Neural progenitor cell (in vitro differentiated cells): ENCODE measurements around the gene SUPT3H. TPM values are rescaled to one million over a fixed set of nuclear protein-coding genes. Genes with fewer than 3 reads are reported as not detected.

Experiments used
- DNase-seq: peaks from one replicate; pipeline ENCODE4 v3.0.0-alpha.2; 2016; ENCODE audit warnings: low spot score
- H2AFZ ChIP-seq: fragments of 200-600 bp; sonication (generic); replicated peaks from 2 replicates; pipeline ENCODE4 v1.6.1; 2016; ENCODE audit warnings: antibody characterized with exemption
- H3F3A ChIP-seq: fragments of 200-600 bp; sonication (generic); 2 replicates; pipeline ENCODE4 v1.6.1; 2016; ENCODE audit warnings: antibody characterized with exemption, low read depth
- H3K27ac ChIP-seq: fragments of 200-600 bp; sonication (generic); 2 replicates; pipeline ENCODE4 v1.5.1; 2016; ENCODE audit warnings: mild to moderate bottlenecking
- H3K27me3 ChIP-seq: fragments of 200-600 bp; sonication (generic); 2 replicates; pipeline ENCODE4 v1.6.1; 2016; ENCODE audit warnings: mild to moderate bottlenecking, moderate library complexity
- H3K36me3 ChIP-seq: fragments of 200-600 bp; sonication (generic); 2 replicates; pipeline ENCODE4 v1.5.1; 2016
- H3K4me1 ChIP-seq: fragments of 200-600 bp; sonication (generic); 2 replicates; pipeline ENCODE4 v1.6.1; 2016; ENCODE audit warnings: mixed run types
- H3K4me2 ChIP-seq: fragments of 200-600 bp; sonication (generic); 2 replicates; pipeline ENCODE4 v1.6.1; 2016
- H3K4me3 ChIP-seq: fragments of 200-600 bp; sonication (generic); 2 replicates; pipeline ENCODE4 v1.5.1; 2016
- H3K79me2 ChIP-seq: fragments of 200-600 bp; sonication (generic); 2 replicates; pipeline ENCODE4 v1.6.1; 2016; ENCODE audit warnings: low read depth
- H3K9ac ChIP-seq: fragments of 200-600 bp; sonication (generic); 2 replicates; pipeline ENCODE4 v1.6.1; 2016
- H3K9me3 ChIP-seq: fragments of 200-600 bp; sonication (generic); 2 replicates; pipeline ENCODE4 v1.5.1; 2016; ENCODE audit warnings: low read depth
- H4K20me1 ChIP-seq: fragments of 200-600 bp; sonication (generic); 2 replicates; pipeline ENCODE4 v1.6.1; 2016; ENCODE audit warnings: low read depth
- H3K27ac Mint-ChIP-seq: 3 replicates; pipeline ENCODE4 v1.8.0; 2021; ENCODE audit warnings: mixed read lengths
- H3K27me3 Mint-ChIP-seq: 2 replicates; pipeline ENCODE4 v1.8.0; 2022; ENCODE audit warnings: low read depth, mild to moderate bottlenecking, inconsistent platforms, moderate library complexity, mixed read lengths; ENCODE audit not compliant: insufficient read depth
- H3K36me3 Mint-ChIP-seq: 3 replicates; pipeline ENCODE4 v1.8.0; 2021; ENCODE audit warnings: mixed read lengths
- H3K4me1 Mint-ChIP-seq: 3 replicates; pipeline ENCODE4 v1.8.0; 2021; ENCODE audit warnings: mixed read lengths
- H3K4me3 Mint-ChIP-seq: 3 replicates; pipeline ENCODE4 v1.8.0; 2021; ENCODE audit warnings: mild to moderate bottlenecking, moderate library complexity, mixed read lengths
- H3K9me3 Mint-ChIP-seq: 3 replicates; pipeline ENCODE4 v1.8.0; 2020; ENCODE audit warnings: mixed read lengths
- CTCF ChIP-seq: fragments of 200-600 bp; sonication (generic); IDR thresholded peaks from 2 replicates; pipeline ENCODE4 v1.5.1; 2017; ENCODE audit warnings: antibody characterized with exemption, mild to moderate bottlenecking
- EZH2 ChIP-seq: fragments of 200-600 bp; sonication (generic); IDR thresholded peaks from 2 replicates; pipeline ENCODE4 v1.6.1; 2017; ENCODE audit warnings: antibody characterized with exemption, mild to moderate bottlenecking, moderate library complexity
- EZH2phosphoT487 ChIP-seq: fragments of 200-600 bp; sonication (generic); IDR thresholded peaks from 2 replicates; pipeline ENCODE4 v1.6.1; 2017; ENCODE audit warnings: antibody characterized with exemption
- total RNA-seq: library from RNA; depleted of rRNA; stranded (reverse); fragments of >200 nt; gene quantifications from 2 replicates; pipeline ENCODE4 v1.2.3, GENCODE V29; 2015; ENCODE audit warnings: low replicate concordance

The SUPT3H gene
- total RNA-seq, 1 donor from 2014 or later = 16.3 TPM

DNA sequence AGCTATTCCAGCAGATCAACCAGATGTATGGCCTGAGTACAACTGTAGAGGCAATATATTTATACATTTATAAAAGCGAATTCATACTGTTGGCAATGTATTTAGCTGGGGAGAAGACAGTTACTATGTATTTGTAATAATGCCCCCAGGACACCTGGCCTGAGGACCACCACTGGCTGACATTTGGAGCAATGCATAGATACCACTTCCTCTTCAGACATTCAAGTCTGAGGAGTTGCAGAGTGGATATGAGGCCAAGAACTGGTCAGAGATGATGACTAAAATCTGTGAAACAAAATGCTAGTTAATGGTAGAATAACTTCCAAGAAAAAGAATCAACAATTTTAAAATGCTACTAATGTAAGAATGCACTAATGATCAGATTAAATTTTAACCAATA is 527.9 kb downstream of the SUPT3H start:
- H3K36me3 ChIP-seq = no peaks in the 10 kb centered on the region
- no peaks in the 10 kb centered on the region for H3K36me3 Mint-ChIP-seq

GRCh38 chr6:44843734-44844133 is 534.0 kb downstream of the SUPT3H start:
- no peak overlapping the region for H2AFZ ChIP-seq
- H3K27me3 Mint-ChIP-seq = no peaks in the 10 kb centered on the region
- no peak overlapping the region for H3K4me3 ChIP-seq
- H3K4me1 ChIP-seq = no peaks in the 10 kb centered on the region
- H3K4me1 Mint-ChIP-seq = peaks cover 3% of the 10 kb centered on the region
- H3K79me2 ChIP-seq = no peaks in the 10 kb centered on the region
- no peaks in the 10 kb centered on the region for H3K36me3 Mint-ChIP-seq
- H3K4me2 ChIP-seq = no peak overlapping the region
- H4K20me1 ChIP-seq = no peaks in the 10 kb centered on the region
- H3K36me3 ChIP-seq = no peaks in the 10 kb centered on the region
- TF ChIP-seq CTCF (no peak), EZH2phosphoT487 (no peak), EZH2 (no peak)
- H3F3A ChIP-seq = no peaks in the 10 kb centered on the region
- no peak overlapping the region for H3K4me3 Mint-ChIP-seq
- H3K9me3 ChIP-seq = no peaks in the 10 kb centered on the region
- no peak for DNase-seq
- no peaks in the 10 kb centered on the region for H3K9me3 Mint-ChIP-seq
- H3K27ac Mint-ChIP-seq = no peak overlapping the region
- no peak overlapping the region for H3K27ac ChIP-seq
- H3K27me3 ChIP-seq = no peaks in the 10 kb centered on the region
- H3K9ac ChIP-seq = no peak overlapping the region

More for the DNA sequence above, 527.9 kb downstream of the SUPT3H start:
- Histone ChIP-seq H4K20me1 (no peaks in the 10 kb centered on the region), H3K27me3 (no peaks in the 10 kb centered on the region), H3K4me1 (no peaks in the 10 kb centered on the region), H3F3A (no peaks in the 10 kb centered on the region), H3K9me3 (no peaks in the 10 kb centered on the region), H3K79me2 (no peaks in the 10 kb centered on the region), H3K4me3 (no peak overlapping the region), H2AFZ (no peak overlapping the region), H3K4me2 (no peak overlapping the region), H3K27ac (no peak overlapping the region), H3K9ac (no peak overlapping the region)
- H3K9me3 Mint-ChIP-seq = no peaks in the 10 kb centered on the region
- H3K4me1 Mint-ChIP-seq = peaks cover 3% of the 10 kb centered on the region
- no peak overlapping the region for H3K4me3 Mint-ChIP-seq
- DNase-seq = no peak
- H3K27ac Mint-ChIP-seq = no peak overlapping the region
- no peak for TF ChIP-seq EZH2
- H3K27me3 Mint-ChIP-seq = no peaks in the 10 kb centered on the region

- Mint-ChIP-seq H3K9me3 (no peaks in the 10 kb centered on the region), H3K27me3 (no peaks in the 10 kb centered on the region), H3K27ac (no peak overlapping the region), H3K4me1 (peaks cover 3% of the 10 kb centered on the region), H3K4me3 (no peak overlapping the region), H3K36me3 (no peaks in the 10 kb centered on the region)
- H3F3A ChIP-seq = no peaks in the 10 kb centered on the region
- H3K9me3 ChIP-seq = no peaks in the 10 kb centered on the region
- H3K9ac ChIP-seq = no peak overlapping the region
- no peaks in the 10 kb centered on the region for H3K36me3 ChIP-seq
- H3K79me2 ChIP-seq = no peaks in the 10 kb centered on the region
- H3K4me1 ChIP-seq = no peaks in the 10 kb centered on the region
- TF ChIP-seq EZH2phosphoT487 = no peak
- TF ChIP-seq CTCF = no peak
- TF ChIP-seq EZH2 = no peak
- H3K4me2 ChIP-seq = no peak overlapping the region
- H4K20me1 ChIP-seq = no peaks in the 10 kb centered on the region
- H2AFZ ChIP-seq = no peak overlapping the region
- no peak for DNase-seq
- no peak overlapping the region for H3K27ac ChIP-seq
- no peak overlapping the region for H3K4me3 ChIP-seq
- H3K27me3 ChIP-seq = no peaks in the 10 kb centered on the region
Observed at GRCh38 chr6:44842616-44843015, 535.1 kb downstream of the SUPT3H start.

GRCh38 chr6:44841829-44842228 is 535.9 kb downstream of the SUPT3H start:
- no peaks in the 10 kb centered on the region for H3F3A ChIP-seq
- H3K27ac Mint-ChIP-seq = no peak overlapping the region

More at GRCh38 chr6:44841829-44842228, 535.9 kb downstream of the SUPT3H start:
- Histone ChIP-seq H3K9me3 (no peaks in the 10 kb centered on the region), H3K4me1 (no peaks in the 10 kb centered on the region), H3K36me3 (no peaks in the 10 kb centered on the region), H3K27me3 (no peaks in the 10 kb centered on the region), H3K4me3 (no peak overlapping the region), H3K27ac (no peak overlapping the region), H3K79me2 (no peaks in the 10 kb centered on the region), H2AFZ (no peak overlapping the region), H4K20me1 (no peaks in the 10 kb centered on the region), H3K9ac (no peak overlapping the region), H3K4me2 (no peak overlapping the region)
- DNase-seq = no peak
- Mint-ChIP-seq H3K36me3 (no peaks in the 10 kb centered on the region), H3K4me3 (no peak overlapping the region), H3K27me3 (no peaks in the 10 kb centered on the region), H3K9me3 (no peaks in the 10 kb centered on the region), H3K4me1 (peaks cover 3% of the 10 kb centered on the region)
- TF ChIP-seq CTCF (no peak), EZH2phosphoT487 (no peak), EZH2 (no peak)
